Stimulated activated CD4-positive, alpha-beta T cell treated with anti-CD3 and anti-CD28 coated beads, Interleukin-2, amount 100 ng/mL, for 4 hours (primary cell): Measurements from ENCODE around the gene PIERCE2.
A peak's percentile ranks its signal among the peaks of the same experiment; 100 is the strongest.
"Not testable (repeated sequence)": the region's sequence is repeated elsewhere in the genome, so short reads cannot be mapped to it uniquely, and the experiment has no call there.

ENCODE experiments used
- DNase-seq: peaks from one replicate; pipeline ENCODE4 v3.0.0-alpha.2; 2020; ENCODE audit warnings: low read depth

PIERCE2 gene, protein sequence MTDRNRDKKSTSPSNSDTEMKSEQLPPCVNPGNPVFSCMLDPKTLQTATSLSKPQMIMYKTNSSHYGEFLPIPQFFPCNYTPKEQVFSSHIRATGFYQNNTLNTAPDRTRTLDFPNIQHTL

DNA sequence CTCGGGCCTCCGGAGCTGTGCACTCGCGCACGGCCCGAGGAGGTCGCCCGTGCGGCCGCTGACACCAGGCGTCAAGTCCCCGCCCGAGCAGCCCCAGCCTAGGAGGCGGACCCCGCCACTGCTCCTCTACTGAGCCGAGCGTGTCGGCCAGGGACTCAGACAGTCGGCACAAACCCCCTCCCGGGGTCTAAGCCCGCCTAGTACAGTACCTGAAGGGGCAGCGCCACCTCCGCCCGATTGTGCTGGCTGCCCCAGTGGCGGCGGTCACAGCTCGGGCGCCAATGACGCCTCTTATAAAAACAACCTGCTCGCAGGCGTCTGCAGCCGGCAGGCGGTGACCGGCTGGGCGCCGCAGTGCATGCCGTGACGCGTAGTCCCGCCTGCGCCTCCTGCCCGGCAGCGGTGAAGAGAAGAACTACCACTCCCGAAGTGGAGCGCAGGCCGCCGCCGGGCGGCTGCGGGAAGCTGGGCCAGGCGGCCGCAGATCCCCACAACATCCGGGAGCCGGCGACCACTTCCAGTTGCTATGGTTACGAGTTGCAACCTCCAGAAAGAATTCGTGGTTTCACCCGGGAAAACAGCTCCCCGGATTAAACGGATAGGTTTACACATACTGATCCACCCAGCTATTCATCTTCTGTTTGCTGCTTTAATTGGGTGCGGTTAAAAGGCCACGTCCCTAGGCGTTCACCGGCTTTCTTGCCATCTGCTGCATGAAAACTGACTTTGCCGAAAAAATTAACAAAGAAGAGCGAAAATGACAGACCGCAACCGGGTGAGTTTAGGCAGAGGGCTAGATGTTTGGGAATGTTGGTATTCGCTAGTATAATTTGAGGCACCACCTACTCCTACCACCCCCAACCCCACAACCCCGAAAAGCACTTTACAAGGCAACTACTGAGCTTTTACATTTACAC lies at the start of gene PIERCE2, which contains the start of gene CCPG1:
Gene PIERCE2, plus strand, starts transcription at position 484 of the 917 bp plus-strand sequence. Its CDS starts 274 bp downstream, at position 758.
Gene CCPG1, minus strand, starts transcription at position 348 of the 917 bp plus-strand sequence. CDS start 18,935 bp downstream, outside the sequence.
- peak; percentile 72 for DNase-seq

DNA sequence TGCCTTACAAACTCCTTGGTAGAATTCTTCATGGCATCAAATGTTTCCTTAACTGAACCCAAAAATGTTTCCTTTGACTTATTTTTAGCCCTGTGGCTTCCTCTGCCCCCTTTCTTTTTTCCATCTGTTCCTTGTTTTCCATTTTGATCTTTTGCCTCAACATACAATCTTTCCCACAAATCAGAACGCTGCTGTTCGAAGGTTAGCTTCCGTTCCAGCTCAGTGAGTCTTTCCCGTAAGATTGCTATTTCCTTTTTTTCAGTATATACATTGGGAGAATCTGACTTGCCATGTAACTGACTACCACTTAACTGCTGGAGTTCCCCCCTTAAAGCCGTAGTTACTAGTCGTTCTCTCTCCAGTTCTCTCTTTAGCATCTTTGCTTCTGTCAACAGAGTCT lies 48.0 kb upstream of the PIERCE2 start:
- no peak for DNase-seq

DNA sequence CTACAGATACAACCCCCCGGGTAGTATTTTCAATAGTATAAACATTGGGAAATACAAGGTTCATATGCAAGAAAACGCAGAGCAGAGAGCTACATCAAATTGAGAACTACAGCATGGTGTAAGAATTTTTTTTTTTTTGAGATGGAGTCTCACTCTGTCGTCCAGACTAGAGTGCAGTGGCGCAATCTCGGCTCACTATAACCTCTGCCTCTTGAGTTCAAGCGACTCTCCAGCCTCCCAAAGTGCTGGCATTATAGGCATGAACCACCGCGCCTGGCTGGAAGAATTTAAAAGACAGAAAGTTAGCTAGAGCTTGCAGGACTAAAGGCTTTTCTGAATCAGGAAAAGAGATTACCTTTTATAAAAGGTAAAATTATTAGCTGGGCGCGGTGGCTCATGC lies 47.2 kb upstream of the PIERCE2 start:
- DNase-seq, result no peak

DNA sequence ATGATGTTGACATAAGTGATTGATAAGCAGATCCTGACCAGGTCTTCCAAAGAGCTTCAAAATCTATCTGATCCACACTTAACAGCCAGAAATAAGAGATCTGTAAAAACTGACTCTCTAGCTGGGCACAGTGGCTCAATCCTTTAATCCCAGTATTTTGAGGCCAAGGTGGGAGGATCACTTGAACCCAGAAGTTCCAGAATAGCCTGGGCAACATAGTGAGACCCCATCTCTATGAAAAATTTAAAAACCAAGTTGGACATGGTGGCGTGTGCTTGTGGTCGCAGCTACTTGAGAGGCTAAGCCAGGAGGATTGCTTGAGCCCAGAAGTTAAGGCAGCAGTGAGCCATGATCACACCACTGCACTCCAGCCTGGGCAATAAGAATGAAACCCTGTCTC lies 45.7 kb upstream of the PIERCE2 start:
- no peak for DNase-seq

DNA sequence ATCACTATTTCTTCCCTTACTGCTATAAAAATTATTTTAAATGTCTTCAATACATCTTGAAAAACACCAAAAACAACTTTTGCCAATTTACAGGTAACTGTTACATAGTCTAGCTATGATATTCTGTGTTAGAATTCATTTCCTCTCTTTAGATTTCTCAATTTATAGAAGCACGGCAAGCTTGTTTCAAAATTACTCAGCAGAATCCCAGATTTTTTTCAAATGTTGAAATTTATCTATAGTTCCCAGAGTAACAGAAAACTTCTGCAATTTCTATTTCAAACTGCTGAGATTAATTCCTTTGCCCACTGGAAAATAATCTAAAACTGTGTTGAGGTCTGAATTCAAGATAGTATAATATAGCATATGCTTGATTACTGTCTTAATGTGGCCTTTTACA lies 41.3 kb upstream of the PIERCE2 start:
- no peak for DNase-seq

DNA sequence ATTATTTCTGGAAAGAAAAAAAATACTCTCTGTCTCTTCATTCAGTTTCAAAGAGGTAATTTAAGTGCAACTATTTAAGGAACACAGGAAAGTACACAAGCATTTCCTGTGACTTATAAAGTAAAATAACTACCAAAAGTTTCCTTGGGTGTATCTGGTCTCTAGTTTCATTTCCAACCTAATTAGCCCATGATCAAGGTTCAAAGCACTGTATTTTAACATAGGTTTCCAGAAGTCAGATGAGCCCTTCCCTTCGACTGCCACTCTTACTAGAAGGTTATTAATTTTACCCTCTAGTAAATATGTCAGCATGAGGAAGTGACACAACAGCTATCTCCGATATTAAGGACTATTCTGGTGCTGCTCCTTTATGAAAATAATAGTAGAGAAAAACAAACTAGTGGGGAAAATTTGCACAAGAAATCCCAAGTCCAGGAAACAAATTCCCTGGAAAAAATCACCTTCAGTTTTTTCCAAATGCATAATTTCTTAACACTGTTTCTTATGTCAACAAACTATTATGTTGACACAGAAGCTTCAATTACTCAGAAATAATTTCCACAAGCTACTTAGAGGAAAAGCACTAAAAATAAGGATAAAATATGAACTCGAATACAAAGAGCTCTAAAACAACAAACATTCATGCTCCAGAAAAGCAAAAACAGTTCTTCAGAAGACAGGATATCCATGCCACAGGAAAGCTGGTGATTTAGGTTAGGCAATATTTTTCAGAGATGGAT lies 35.4 kb upstream of the PIERCE2 start:
- DNase-seq, result no peak

DNA sequence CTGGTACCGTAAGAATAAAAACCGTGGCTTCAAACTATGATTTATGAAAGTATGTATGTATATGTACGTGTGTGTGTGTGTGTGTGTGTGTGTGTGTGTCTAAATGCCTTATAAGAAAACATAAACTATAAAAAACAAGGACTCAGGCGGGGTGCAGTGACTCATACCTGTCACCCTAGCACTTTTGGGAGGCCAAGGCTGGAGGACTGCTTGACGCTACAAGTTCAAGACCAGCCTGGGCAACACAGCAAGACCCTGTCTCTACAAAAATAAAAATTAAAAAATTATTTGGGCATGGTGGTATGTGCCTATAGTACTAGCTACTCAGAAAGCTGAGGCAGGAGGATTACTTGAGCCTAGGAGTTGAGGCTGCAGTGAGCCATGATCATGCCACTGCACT lies 29.2 kb upstream of the PIERCE2 start:
- DNase-seq, result no peak

DNA sequence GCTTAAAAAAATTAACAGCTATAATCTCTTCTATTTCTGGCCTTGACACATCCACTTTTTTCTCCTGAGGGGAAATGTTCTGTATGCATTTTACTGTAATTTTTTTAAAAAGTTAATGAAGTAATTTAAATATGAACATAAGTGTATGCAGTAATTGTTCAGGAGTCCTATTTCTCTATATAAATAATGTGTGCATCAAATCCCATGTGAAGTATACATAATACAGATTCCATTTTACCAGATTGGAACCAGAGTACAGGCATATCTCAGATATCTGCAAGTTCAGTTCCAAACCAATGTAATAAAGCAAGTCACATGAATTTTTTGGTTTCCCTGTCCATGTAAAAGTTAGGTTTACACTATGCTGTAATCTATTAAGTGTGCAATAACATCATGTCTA lies 26.7 kb upstream of the PIERCE2 start:
- DNase-seq, result no peak

DNA sequence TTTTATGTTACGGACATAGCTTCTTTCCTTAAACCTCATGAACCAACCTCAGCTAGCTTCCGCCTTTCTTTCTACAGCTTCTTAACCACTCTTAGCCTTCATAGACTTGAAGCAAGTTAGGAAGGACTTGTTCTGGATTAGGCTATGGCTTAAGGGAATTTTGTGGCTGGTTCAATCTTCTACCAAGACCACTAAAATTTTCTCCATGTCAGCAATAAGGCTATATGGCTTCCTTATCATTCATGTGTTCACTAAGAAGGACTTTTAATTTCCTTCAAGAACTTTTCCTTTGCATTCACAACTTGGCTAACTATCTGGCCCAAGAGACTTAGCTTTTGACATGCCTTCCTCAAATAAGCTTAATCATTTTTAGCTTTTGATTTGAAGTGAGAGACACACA lies 24.6 kb upstream of the PIERCE2 start:
- no peak for DNase-seq

DNA sequence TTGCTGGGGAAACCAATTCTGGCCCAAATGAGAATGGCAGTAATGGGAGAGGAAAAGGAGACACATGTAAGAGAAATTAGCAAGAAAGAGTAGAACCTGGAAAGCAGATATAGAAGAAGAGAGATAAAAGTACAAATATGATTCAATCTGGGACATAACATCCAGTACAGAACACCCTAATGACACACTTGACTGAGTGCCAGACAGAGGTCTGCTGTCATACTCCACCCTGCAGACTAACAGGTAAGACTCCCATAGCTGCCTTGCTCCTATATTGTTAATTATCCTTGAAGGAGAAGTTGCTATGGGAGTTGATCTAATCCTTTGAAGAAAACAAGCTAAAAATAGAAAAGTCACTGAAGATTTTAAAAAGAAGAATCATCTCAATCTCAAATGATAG lies 21.3 kb upstream of the PIERCE2 start:
- DNase-seq, result no peak

DNA sequence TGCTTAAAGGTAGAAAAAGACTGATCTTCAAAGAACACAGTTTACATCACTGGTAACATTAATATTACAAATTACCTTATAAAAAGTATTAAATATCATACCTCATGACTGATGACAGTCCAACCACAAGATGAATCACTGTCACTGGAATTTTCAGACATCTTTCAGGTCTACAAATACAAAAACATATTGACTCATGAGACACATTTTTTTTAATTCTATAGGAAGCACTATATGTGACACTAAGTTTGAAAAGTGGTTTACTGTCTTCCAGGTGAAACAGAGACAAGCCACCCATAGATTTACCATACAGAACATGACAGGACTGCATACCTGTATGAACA lies 19.1 kb upstream of the PIERCE2 start:
- no peak for DNase-seq

DNA sequence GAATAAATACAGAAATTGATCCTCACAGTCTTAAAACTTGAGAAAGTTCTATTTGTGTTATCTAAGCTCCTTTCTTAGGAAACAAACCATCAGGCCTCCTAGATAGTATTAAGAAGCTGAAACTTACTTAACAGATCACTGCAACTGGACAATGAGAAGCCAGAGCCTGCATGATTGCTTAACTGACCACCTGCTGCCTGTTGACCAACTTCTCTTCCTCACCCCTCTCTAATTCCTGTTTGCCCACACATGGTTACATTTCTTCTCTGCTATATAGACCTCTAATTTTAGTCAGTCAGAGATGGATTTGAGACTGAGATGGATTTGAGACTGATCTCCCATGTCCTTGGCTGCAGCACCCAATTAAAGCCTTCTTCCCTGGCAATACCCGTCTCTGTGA lies 13.6 kb upstream of the PIERCE2 start:
- DNase-seq, result no peak

DNA sequence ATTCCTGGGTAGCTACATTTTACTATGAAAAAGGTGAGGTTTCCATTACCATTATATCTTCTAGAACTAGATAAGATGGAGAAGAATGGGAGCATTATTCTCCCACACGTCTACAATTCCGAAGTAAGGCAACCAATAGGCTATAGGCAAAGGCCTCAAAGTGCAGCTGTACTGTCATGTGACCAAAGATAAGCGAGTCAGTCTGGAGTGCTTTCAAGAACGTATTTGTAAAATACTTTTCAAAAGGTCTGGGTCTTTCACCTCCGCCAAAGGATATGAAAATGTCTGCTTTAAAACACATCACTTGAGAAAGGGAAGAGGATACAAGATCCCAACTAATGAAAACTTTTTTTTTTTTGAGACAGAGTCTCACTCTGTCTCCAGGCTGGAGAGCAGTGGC lies 10.1 kb upstream of the PIERCE2 start:
- DNase-seq, result no peak

DNA sequence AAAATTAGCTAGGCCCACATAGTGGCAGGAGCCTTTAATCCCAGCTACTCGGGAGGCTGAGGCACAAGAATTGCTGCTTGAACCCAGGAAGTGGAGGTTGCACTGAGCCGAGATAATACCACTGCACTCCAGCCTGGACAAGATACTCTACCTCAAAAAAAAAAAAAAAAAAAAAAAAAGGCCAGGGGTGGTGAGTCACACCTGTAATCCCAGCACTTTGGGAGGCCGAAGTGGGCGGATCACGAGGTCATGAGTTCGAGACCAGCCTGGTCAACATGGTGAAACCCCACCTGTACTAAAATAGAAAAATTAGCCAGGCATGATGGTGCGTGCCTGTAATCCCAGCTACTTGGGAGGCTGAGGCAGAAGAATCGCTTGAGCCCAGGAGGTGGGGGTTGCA lies 8.2 kb upstream of the PIERCE2 start:
- not testable (repeated sequence) for DNase-seq

DNA sequence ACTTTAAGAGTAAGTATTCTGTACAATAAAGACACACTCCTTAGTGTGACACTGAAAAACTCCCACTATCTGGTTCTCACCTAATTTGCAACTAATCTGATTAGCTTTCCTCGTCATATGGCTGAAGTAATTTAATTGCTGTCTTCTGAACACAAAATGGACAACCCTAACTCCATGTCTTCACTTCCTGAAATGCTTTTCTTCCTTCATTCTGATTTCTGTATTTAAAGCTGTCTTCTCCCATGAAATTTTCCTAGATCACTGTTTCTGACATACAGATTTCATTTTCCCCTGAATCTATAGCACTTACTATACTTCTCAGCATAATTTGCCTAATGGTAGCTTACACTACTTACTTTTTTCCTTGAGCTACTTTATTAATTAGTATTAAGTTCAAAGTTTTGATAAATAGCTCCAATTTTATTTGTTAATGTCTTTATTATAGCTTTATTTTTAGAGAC lies 6.5 kb upstream of the PIERCE2 start:
- no peak for DNase-seq

DNA sequence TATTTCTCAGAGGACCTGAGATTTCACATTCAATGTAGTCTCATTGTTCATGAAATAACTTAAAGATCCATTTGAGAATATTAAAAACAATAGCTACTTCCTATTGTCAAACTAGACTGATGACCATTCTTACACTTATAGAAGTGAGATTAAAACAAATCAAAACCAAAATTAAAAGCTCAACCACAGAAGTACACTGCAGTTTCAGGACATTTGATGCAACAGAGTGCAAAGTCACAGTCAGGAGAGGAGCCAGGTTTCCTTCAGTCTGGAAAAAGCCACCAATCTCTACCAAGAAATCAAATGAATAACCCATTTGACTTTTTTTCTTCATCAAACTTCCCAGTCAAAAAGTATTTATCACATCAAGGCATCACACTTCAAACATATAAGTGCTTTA lies 5.6 kb upstream of the PIERCE2 start:
- no peak for DNase-seq

DNA sequence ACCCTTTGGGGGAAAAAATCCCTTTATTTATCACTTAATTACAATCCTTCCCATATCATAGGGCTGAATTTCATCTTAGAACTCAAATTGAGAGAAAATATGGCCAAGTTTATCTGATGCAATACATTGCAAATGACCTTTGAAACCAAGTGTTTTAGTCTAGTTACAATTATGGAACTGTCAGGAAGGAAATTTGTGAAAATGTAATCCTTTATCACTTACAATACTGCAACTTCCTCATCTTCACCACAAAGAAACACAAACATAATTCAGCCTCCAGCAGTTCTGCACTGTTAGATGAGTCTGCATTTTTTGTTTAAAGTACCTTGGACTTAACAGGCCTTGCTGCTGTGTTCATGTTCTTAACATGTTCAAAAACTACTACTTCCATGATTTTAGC lies 4.8 kb upstream of the PIERCE2 start:
- no peak for DNase-seq

DNA sequence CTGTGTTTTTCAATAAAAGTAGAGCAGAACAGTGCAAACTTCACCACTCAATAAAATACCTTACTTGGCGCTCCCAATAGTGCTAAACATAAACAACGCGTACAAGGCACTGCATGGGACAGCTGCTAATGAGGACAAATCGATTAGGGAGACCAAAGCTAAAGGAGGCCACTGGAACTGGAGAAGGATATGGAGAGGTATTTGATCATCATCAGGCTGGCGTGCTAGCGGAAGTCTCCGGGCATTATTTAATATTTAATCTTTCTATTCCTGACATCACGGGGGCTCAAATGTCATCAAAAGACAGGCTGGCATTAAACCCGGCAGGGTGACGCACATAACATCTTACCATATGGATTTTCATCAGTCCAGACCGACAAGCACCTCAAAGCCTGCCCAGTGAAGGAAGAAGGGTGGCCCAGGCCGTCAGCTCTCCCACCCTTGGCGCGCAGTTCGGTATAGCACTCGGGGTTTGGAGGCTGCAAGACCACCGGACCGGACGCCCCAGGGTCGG lies 740 bp upstream of the PIERCE2 start:
- DNase-seq, result no peak

DNA sequence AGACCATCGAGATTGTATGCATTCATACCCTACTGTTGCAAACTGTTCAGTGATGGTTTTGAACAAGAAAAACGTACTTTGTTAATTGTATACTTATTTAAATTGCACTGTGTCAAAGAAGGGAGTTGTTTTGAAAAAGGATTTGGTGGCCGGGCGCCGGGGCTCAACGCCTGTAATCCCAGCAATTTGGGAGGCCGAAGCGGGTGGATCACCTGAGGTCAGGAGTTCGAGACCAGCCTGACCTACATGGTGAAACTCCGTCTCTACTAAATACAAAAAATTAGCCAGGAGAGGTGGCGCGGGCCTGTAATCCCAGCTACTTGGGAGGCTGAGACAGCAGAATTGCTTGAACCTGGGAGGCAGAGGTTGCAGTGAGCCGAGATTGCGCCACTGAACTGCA lies 681 bp downstream of the PIERCE2 start:
- DNase-seq, result not testable (repeated sequence)

DNA sequence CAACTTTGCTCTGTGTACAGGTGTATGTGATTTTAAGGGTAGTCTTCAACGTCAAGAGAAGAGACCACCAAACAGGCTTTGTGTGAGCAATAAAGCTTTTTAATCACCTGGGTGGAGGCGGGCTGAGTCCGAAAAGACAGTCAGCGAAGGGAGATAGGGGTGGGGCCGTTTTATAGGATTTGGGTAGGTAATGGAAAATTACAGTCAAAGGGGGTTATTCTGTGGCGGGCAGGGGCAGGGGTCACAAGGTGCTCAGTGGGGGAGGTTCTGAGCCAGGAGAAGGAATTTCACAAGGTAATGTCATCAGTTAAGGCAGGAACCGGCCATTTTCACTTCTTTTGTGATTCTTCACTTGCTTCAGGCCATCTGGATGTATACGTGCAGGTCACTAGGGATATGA lies 9.4 kb downstream of the PIERCE2 start:
- DNase-seq, result not testable (repeated sequence)

DNA sequence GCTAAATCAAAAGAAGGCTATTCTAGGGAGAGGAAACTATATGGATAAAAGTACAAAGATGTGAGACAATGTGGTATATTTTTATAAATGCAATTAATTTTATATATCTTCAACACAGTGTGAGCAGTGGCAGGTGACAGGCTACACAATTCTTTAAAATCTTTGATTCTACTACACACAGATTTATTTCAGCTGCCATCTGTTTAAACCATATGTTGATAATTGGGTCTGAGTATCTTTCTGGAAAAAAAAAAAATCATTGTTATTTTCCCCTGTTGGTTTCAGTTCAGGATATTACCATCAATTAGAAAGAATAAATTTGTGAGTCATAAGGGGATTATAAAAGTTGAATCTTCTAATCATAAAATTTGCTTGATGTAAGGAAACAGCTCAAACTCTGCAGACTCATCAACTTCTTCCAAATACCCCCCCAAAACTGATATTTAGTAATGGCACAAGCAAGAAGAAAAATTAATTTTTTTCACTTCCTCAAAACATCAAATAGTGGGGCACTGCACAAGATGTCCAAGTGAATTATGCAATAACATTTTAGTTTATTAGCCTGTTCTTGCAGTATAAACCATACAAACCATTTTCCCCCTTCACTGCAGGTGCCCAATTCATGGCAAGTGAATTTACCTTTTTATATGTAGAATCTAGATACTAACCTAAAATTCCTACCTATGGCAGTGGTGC lies 12.0 kb downstream of the PIERCE2 start:
- no peak for DNase-seq

DNA sequence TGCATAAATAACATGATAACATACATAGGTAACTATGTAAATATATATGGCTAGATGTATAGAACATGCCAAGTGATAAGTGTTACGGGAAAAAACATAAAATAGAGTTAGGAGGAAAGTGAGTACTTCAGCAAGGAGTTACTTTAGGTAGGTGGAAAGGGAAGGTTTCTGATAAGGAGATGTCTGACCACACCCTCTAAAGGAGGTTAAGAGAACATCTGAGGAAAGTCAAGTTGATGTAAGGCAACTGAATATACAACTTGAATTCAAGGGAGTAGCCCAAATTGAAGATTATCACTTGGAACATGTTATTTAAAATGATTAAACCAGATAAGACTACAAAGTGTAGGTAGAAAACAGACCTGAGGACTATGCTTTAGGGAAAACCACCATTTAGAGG lies 13.8 kb downstream of the PIERCE2 start:
- DNase-seq, result no peak
